Measurements from ENCODE around the gene FAM163B. TPM values are rescaled to one million over a fixed set of nuclear protein-coding genes. Genes with fewer than 3 reads are reported as not detected.

FAM163B gene
- total RNA-seq, 4 donors from 2014 or later, result 0.64 TPM; not detected in 3

DNA sequence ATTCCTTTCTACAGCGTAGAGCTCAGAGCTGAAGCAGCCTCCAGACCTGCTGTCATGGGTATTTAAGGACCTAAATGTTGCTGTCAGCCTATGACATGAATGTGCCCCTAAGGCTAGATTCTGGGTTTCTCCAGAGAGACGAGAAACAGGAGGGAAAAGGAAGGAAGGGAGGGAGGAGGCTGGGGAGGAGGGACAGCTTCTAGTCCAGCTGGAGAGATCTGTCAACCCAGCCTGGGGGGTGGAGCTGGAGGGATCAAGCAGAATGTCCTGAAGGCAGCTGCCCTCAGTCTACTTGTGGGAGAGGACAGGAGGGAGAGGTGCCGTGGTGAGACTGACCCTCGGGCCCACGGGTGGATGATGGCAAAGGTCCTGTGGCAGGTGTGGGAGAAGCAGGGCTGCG is 25.9 kb upstream of the FAM163B start:
- WGBS, 2 donors (ENCODE audit: low coverage in 1 of 2), result 38 to 46% methylated on average over 2 to 6 of the region's 6 CpGs
- Histone ChIP-seq H3K36me3 (no peaks in the 10 kb centered on the region), H3K4me1 (no peaks in the 10 kb centered on the region), H3K27me3 (peaks cover 15% of the 10 kb centered on the region), H3K27ac (no peak overlapping the region), H3K4me3 (no peak overlapping the region), H3K9me3 (no peaks in the 10 kb centered on the region)
- no peak for DNase-seq
- intact Hi-C loops (cut with DNase I; ENCODE audit: low total_unique reads), result no loop called here
- in situ Hi-C loops (cut with MboI; ENCODE audit: low pct_ligation_motif_present in 1 of 4, low pct_unique_long_range_greater_than_20kb in 1 of 4, low sequenced_read_pairs in 3 of 4), result no loop called here
- TF ChIP-seq, protein P1, sequence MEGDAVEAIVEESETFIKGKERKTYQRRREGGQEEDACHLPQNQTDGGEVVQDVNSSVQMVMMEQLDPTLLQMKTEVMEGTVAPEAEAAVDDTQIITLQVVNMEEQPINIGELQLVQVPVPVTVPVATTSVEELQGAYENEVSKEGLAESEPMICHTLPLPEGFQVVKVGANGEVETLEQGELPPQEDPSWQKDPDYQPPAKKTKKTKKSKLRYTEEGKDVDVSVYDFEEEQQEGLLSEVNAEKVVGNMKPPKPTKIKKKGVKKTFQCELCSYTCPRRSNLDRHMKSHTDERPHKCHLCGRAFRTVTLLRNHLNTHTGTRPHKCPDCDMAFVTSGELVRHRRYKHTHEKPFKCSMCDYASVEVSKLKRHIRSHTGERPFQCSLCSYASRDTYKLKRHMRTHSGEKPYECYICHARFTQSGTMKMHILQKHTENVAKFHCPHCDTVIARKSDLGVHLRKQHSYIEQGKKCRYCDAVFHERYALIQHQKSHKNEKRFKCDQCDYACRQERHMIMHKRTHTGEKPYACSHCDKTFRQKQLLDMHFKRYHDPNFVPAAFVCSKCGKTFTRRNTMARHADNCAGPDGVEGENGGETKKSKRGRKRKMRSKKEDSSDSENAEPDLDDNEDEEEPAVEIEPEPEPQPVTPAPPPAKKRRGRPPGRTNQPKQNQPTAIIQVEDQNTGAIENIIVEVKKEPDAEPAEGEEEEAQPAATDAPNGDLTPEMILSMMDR (IDR thresholded peaks at IDR 0.05), result no peak
- TF ChIP-seq POLR2A (IDR thresholded peaks at IDR 0.05) (no peak), POLR2AphosphoS5 (IDR thresholded peaks at IDR 0.05) (no peak)

GRCh38 chr9:133634081-133634691 is 25.0 kb upstream of the FAM163B start:
- WGBS, 2 donors (ENCODE audit: low coverage in 1 of 2), result 39% methylated on average over 24 of the region's 24 CpGs; no CpG with 5 or more reads in 1 of the 2 donors
- no peak for TF ChIP-seq POLR2AphosphoS5 (IDR thresholded peaks at IDR 0.05)
- TF ChIP-seq, protein P1 (IDR thresholded peaks at IDR 0.05), result no peak
- TF ChIP-seq EP300 (IDR thresholded peaks at IDR 0.05; ENCODE audit: low read depth), result no peak
- TF ChIP-seq POLR2A (IDR thresholded peaks at IDR 0.05), result no peak
- Histone ChIP-seq H3K36me3 (no peaks in the 10 kb centered on the region), H3K9me3 (no peaks in the 10 kb centered on the region), H3K27me3 (peaks cover 15% of the 10 kb centered on the region), H3K4me3 (no peak overlapping the region), H3K4me1 (no peaks in the 10 kb centered on the region), H3K27ac (no peak overlapping the region)
- DNase-seq, result no peak
- intact Hi-C loops (cut with DNase I; ENCODE audit: low total_unique reads) (no loop called here), in situ Hi-C loops (cut with MboI; ENCODE audit: low pct_ligation_motif_present in 1 of 4, low pct_unique_long_range_greater_than_20kb in 1 of 4, low sequenced_read_pairs in 3 of 4) (no loop called here)

GRCh38 chr9:133633681-133634080 is 24.5 kb upstream of the FAM163B start:
- 56% methylated on average over 8 of the region's 8 CpGs; no CpG with 5 or more reads in 1 of the 2 donors for WGBS, 2 donors (ENCODE audit: low coverage in 1 of 2)
- Histone ChIP-seq H3K9me3 (no peaks in the 10 kb centered on the region), H3K4me1 (no peaks in the 10 kb centered on the region), H3K4me3 (no peak overlapping the region), H3K27me3 (peaks cover 15% of the 10 kb centered on the region), H3K27ac (no peak overlapping the region), H3K36me3 (no peaks in the 10 kb centered on the region)
- no peak for TF ChIP-seq EP300 (IDR thresholded peaks at IDR 0.05; ENCODE audit: low read depth)
- TF ChIP-seq, protein P1 (IDR thresholded peaks at IDR 0.05), result no peak
- no peak for TF ChIP-seq POLR2AphosphoS5 (IDR thresholded peaks at IDR 0.05)
- no peak for TF ChIP-seq POLR2A (IDR thresholded peaks at IDR 0.05)
- in situ Hi-C loops (cut with MboI; ENCODE audit: low pct_ligation_motif_present in 1 of 4, low pct_unique_long_range_greater_than_20kb in 1 of 4, low sequenced_read_pairs in 3 of 4), result no loop called here
- intact Hi-C loops (cut with DNase I; ENCODE audit: low total_unique reads), result no loop called here
- no peak for DNase-seq

DNA sequence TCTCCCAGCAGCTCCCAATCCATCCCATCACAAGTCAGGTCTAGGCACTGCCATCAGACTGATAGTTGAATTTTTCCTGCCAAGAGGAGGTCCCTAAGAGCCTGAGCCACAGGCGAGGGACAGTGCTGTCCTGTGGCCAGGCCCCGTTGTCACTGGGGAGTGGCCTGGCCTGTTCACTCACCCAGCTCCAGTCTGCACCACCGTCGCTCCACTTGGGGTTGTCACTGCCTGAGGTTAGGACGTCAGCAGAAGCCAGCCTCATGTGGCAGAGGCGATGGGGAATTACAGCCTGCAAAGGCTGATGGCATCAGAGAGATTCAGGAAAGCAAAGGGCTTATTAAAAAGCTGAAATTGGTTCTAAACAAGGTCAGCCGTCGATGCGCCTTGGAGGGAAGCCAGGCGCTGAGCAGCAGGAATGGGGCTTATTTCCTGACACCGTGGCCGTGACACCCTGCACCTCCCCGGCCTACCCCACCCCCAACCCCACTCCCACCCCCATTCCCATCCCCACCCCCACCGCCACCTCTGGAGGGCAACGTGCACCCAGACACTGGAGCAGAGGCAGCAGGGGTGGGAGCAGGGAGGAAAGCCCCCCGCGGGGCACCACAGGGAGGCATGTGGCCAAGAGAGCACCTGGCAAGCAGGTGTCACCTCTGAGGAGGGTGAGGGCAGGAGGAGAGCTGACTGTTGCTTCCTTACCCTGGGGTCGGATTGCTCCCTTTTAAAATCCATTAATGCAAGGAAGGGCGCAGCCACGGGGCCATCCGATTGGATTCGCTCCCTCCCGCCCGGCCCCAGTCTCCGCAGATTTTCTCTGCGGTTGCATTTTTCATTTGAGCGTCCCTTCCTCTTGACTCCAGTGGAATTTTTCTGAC is 23.9 kb upstream of the FAM163B start:
- Histone ChIP-seq H3K4me3 (no peak overlapping the region), H3K27me3 (peaks cover 15% of the 10 kb centered on the region), H3K36me3 (no peaks in the 10 kb centered on the region), H3K4me1 (no peaks in the 10 kb centered on the region), H3K27ac (no peak overlapping the region), H3K9me3 (no peaks in the 10 kb centered on the region)
- TF ChIP-seq POLR2A (IDR thresholded peaks at IDR 0.05) (no peak), EP300 (IDR thresholded peaks at IDR 0.05; ENCODE audit: low read depth) (no peak), POLR2AphosphoS5 (IDR thresholded peaks at IDR 0.05) (no peak)
- TF ChIP-seq, protein P1 (IDR thresholded peaks at IDR 0.05), result no peak
- DNase-seq, result no peak
- 60 to 64% methylated on average over 2 to 23 of the region's 27 CpGs for WGBS, 2 donors (ENCODE audit: low coverage in 1 of 2)
- intact Hi-C loops (cut with DNase I; ENCODE audit: low total_unique reads) (no loop called here), in situ Hi-C loops (cut with MboI; ENCODE audit: low pct_ligation_motif_present in 1 of 4, low pct_unique_long_range_greater_than_20kb in 1 of 4, low sequenced_read_pairs in 3 of 4) (no loop called here)

Data from transverse colon (tissue), 4 donors.